SK-N-SH (cell line): ENCODE measurements around the gene CYTH3. TPM values are rescaled to one million over a fixed set of nuclear protein-coding genes. Genes with fewer than 3 reads are reported as not detected.

ENCODE experiments used
- CTCF ChIA-PET: fragments of 300-600, 350-600 bp; formaldehyde crosslinking; extraction: SDS; loops from one replicate; lab custom pipeline; 2021; lab: Yijun Ruan, JAX
- POLR2A ChIA-PET: fragments of 350-600 bp; sonication (Branson Sonifier 250); formaldehyde crosslinking; extraction: SDS; loops from one replicate; lab custom pipeline; 2020; ENCODE audit warnings: antibody characterized with exemption, inconsistent platforms; lab: Yijun Ruan, JAX
- DNase-seq: peaks from one replicate; pipeline ENCODE4 v3.0.0; 2012
- H2AFZ ChIP-seq: fragments of 200-600 bp; sonication (generic); 2 replicates; pipeline ENCODE4 v1.8.1; 2016; ENCODE audit warnings: antibody characterized with exemption, mild to moderate bottlenecking, low read depth
- H3F3A ChIP-seq: fragments of 200-600 bp; sonication (generic); replicated peaks from 2 replicates; pipeline ENCODE3; 2016; ENCODE audit warnings: antibody characterized with exemption, mild to moderate bottlenecking; ENCODE audit not compliant: insufficient read depth
- H3K27ac ChIP-seq, 2 experiments: fragments of 200-500 bp in 1 of 2; fragments of 200-600 bp in 1 of 2; sonication (Bioruptor generic) in 1 of 2; sonication (generic), shearing (Covaris generic) in 1 of 2; 2 replicates each; pipeline versions ENCODE4 v1.5.1 to v1.6.1; 2014 to 2016; ENCODE audit warnings: low read depth in 2 of 2, inconsistent platforms in 1 of 2, low read length in 1 of 2, mild to moderate bottlenecking in 1 of 2, mixed read lengths in 1 of 2
- H3K27me3 ChIP-seq: fragments of 200-600 bp; sonication (generic), shearing (Covaris generic); 2 replicates; pipeline ENCODE4 v1.6.1; 2016; ENCODE audit warnings: mixed run types; ENCODE audit not compliant: insufficient read depth
- H3K36me3 ChIP-seq, 2 experiments: fragments of 200-500 bp in 1 of 2; fragments of 200-600 bp in 1 of 2; sonication (Bioruptor generic) in 1 of 2; sonication (generic) in 1 of 2; replicated peaks in 1 of 2; 2 replicates each; pipeline versions ENCODE3 to v1.5.1; 2014 to 2016; ENCODE audit warnings: low read length in 1 of 2, mild to moderate bottlenecking in 1 of 2; ENCODE audit not compliant: insufficient read depth in 2 of 2, control insufficient read depth in 1 of 2
- H3K4me1 ChIP-seq, 2 experiments: fragments of 200-500 bp in 1 of 2; fragments of 200-600 bp in 1 of 2; sonication (Bioruptor generic) in 1 of 2; sonication (generic), shearing (Covaris generic) in 1 of 2; 2 replicates each; pipeline versions ENCODE4 v1.5.1 to v1.6.1; 2014 to 2016; ENCODE audit warnings: low read depth in 1 of 2, low read length in 1 of 2, mixed run types in 1 of 2; ENCODE audit not compliant: insufficient read depth in 2 of 2, control insufficient read depth in 1 of 2
- H3K4me2 ChIP-seq: fragments of 200-600 bp; sonication (generic), shearing (Covaris generic); 2 replicates; pipeline ENCODE4 v1.6.1; 2017; ENCODE audit warnings: mixed run types
- H3K4me3 ChIP-seq, 2 experiments: fragments of 200-500 bp in 1 of 2; fragments of 200-600 bp in 1 of 2; sonication (Bioruptor generic) in 1 of 2; sonication (generic), shearing (Covaris generic) in 1 of 2; 2 replicates each; pipeline versions ENCODE4 v1.5.1 to v1.8.1; 2014 to 2016; ENCODE audit warnings: low read depth in 2 of 2, inconsistent platforms in 1 of 2, low read length in 1 of 2, mild to moderate bottlenecking in 1 of 2, mixed read lengths in 1 of 2, moderate library complexity in 1 of 2
- H3K79me2 ChIP-seq: fragments of 200-600 bp; sonication (generic); 2 replicates; pipeline ENCODE4 v1.8.1; 2017; ENCODE audit warnings: mild to moderate bottlenecking; ENCODE audit not compliant: insufficient read depth
- H3K9ac ChIP-seq: fragments of 200-600 bp; sonication (generic); 2 replicates; pipeline ENCODE4 v1.6.1; 2017; ENCODE audit warnings: mixed run types
- H3K9me2 ChIP-seq: fragments of 200-600 bp; sonication (generic); 2 replicates; pipeline ENCODE4 v1.6.1; 2017; ENCODE audit warnings: mixed run types
- H3K9me3 ChIP-seq: fragments of 200-600 bp; sonication (generic); 2 replicates; pipeline ENCODE4 v1.6.1; 2017; ENCODE audit warnings: mixed run types, mild to moderate bottlenecking, moderate library complexity
- H4K20me1 ChIP-seq: fragments of 200-600 bp; sonication (generic); 2 replicates; pipeline ENCODE4 v1.6.1; 2017; ENCODE audit warnings: mild to moderate bottlenecking, mixed run types; ENCODE audit not compliant: insufficient read depth
- CTCF ChIP-seq: fragments of 200-600 bp; sonication (generic); IDR thresholded peaks from 2 replicates; pipeline ENCODE4 v1.6.1; 2017; ENCODE audit warnings: antibody characterized with exemption, mild to moderate bottlenecking, moderate library complexity
- EP300 ChIP-seq, 2 experiments: IDR thresholded peaks; 2 replicates each; pipeline versions ENCODE4 v1.4.0 to v1.6.1; 2012; ENCODE audit warnings: borderline replicate concordance in 1 of 2, low read depth in 1 of 2, low read length in 1 of 2
- FOSL2 ChIP-seq: IDR thresholded peaks from 2 replicates; pipeline ENCODE4 v1.4.0; 2012; ENCODE audit warnings: low read depth, mild to moderate bottlenecking, moderate library complexity, borderline replicate concordance
- FOXM1 ChIP-seq: IDR thresholded peaks from 2 replicates; pipeline ENCODE4 v1.4.0; 2012; ENCODE audit warnings: low read depth, mild to moderate bottlenecking
- GABPA ChIP-seq: IDR thresholded peaks from 2 replicates; pipeline ENCODE4 v1.4.0; 2012; ENCODE audit warnings: low read depth, mild to moderate bottlenecking
- GATA2 ChIP-seq: sonication (generic); formaldehyde crosslinking; IDR thresholded peaks from 2 replicates; pipeline ENCODE4 v1.5.0; 2020; ENCODE audit warnings: mild to moderate bottlenecking, missing genetic modification reagents
- MEF2A ChIP-seq: IDR thresholded peaks from 2 replicates; pipeline ENCODE4 v1.4.0; 2012; ENCODE audit warnings: low read depth, borderline replicate concordance
- MXI1 ChIP-seq: IDR thresholded peaks from 2 replicates; pipeline ENCODE4 v1.6.1; 2012; ENCODE audit warnings: mild to moderate bottlenecking, low read depth, low read length, improper control_type of control experiment
- NFIC ChIP-seq: IDR thresholded peaks from 2 replicates; pipeline ENCODE4 v1.4.0; 2012; ENCODE audit warnings: borderline replicate concordance
- NRF1 ChIP-seq: IDR thresholded peaks from 2 replicates; pipeline ENCODE4 v1.6.1; 2012; ENCODE audit warnings: low read depth, mild to moderate bottlenecking, low read length
- PBX3 ChIP-seq: IDR thresholded peaks from 2 replicates; pipeline ENCODE4; 2012
- POLR2AphosphoS5 ChIP-seq: IDR thresholded peaks from 2 replicates; pipeline ENCODE4 v1.6.1; 2012; ENCODE audit warnings: low read depth, low read length
- RFX5 ChIP-seq: IDR thresholded peaks from 2 replicates; pipeline ENCODE4 v1.6.1; 2012; ENCODE audit warnings: mild to moderate bottlenecking, improper control_type of control experiment, low read length
- RXRA ChIP-seq: IDR thresholded peaks from 2 replicates; pipeline ENCODE4 v1.4.0; 2012; ENCODE audit warnings: low read depth, mild to moderate bottlenecking, borderline replicate concordance
- SMC3 ChIP-seq: IDR thresholded peaks from 2 replicates; pipeline ENCODE4 v1.6.1; 2012; ENCODE audit warnings: low read depth, low read length, improper control_type of control experiment
- TAF1 ChIP-seq: IDR thresholded peaks from 2 replicates; pipeline ENCODE4 v1.6.1; 2012; ENCODE audit warnings: low read depth, mild to moderate bottlenecking, low read length, moderate library complexity, borderline replicate concordance
- TCF12 ChIP-seq: IDR thresholded peaks from 2 replicates; pipeline ENCODE4 v1.4.0; 2012
- USF2 ChIP-seq: fragments of 150-350 bp; IDR thresholded peaks from 2 replicates; pipeline ENCODE4 v1.6.1; 2017; ENCODE audit warnings: antibody characterized with exemption, low read length, low read depth, borderline replicate concordance
- WGBS: methylation state at CpG from one replicate; pipeline ENCODE4 v1.1.6; 2017; ENCODE audit warnings: low lambda C conversion rate; 5-methylcytosine and 5-hydroxymethylcytosine counted together
- polyA plus RNA-seq, 3 experiments: library from polyadenylated mRNA; depleted of rRNA; stranded (reverse); fragments of >200 nt; gene quantifications; 2 replicates each; pipeline ENCODE4 v1.2.3, GENCODE V29; 2012

Gene CYTH3
- polyA plus RNA-seq, 1 of the 3 experiments (the other 2 are of a cell fraction) = 55.1 TPM

GRCh38 chr7:6235029-6235871, 37.2 kb downstream of the CYTH3 start:
- Histone ChIP-seq H4K20me1 (peaks cover 56% of the 10 kb centered on the region), H3K4me3 (no peak overlapping the region), H3K9ac (no peak overlapping the region), H3K4me2 (no peak overlapping the region), H3K27me3 (no peaks in the 10 kb centered on the region), H3K9me2 (no peaks in the 10 kb centered on the region), H3K4me1 (no peaks in the 10 kb centered on the region; a peak in 1 of 4 replicates), H3F3A (no peaks in the 10 kb centered on the region), H3K9me3 (no peaks in the 10 kb centered on the region), H3K27ac (no peak overlapping the region), H3K79me2 (peaks cover 99% of the 10 kb centered on the region), H3K36me3 (peaks cover 0 to 4% of the 10 kb centered on the region in 2 experiments), H2AFZ (no peak overlapping the region)
- POLR2A ChIA-PET = no interaction called here
- CTCF ChIA-PET = interaction anchor here (0.8 to 1.3 kb wide), 3 partner anchors 14 to 75 kb away, joined by 3 read pairs; no protein-coding TSS in a partner anchor
- DNase-seq = no peak
- WGBS = 95% methylated on average over 16 of the region's 16 CpGs
- TF ChIP-seq GABPA (no peak), USF2 (no peak), NFIC (no peak), POLR2AphosphoS5 (no peak), FOSL2 (no peak), MXI1 (no peak), RXRA (no peak), EP300 (IDR thresholded peaks at IDR 0.05; ENCODE audit: borderline replicate concordance in 1 of 2, low read depth in 1 of 2, low read length in 1 of 2) (no peak), PBX3 (no peak), SMC3 (no peak), RFX5 (no peak), TCF12 (no peak), CTCF (no peak), MEF2A (no peak), TAF1 (no peak), NRF1 (no peak), GATA2 (CRISPR knock-in tag) (no peak), FOXM1 (no peak)
